BJ (cell line): ENCODE data around the gene RBM25. TPM values are rescaled to one million over a fixed set of nuclear protein-coding genes. Genes with fewer than 3 reads are reported as not detected.

ENCODE experiments used
- CTCF ChIA-PET: fragments of 350-600 bp; formaldehyde crosslinking; extraction: SDS; loops from one replicate; lab custom pipeline; 2021; ENCODE audit warnings: antibody characterized with exemption, inconsistent platforms; lab: Yijun Ruan, JAX
- POLR2A ChIA-PET: fragments of 300-600 bp; sonication (Branson Sonifier 250); formaldehyde crosslinking; extraction: SDS; loops from one replicate; lab custom pipeline; 2021; ENCODE audit warnings: antibody characterized with exemption; lab: Charles Lee
- DNase-seq: peaks from one replicate; pipeline ENCODE4 v3.0.0-alpha.2; 2011; ENCODE audit warnings: low read depth
- H3K27me3 ChIP-seq: 2 replicates; pipeline ENCODE4 v1.6.0; 2011; ENCODE audit warnings: low read length; ENCODE audit not compliant: control insufficient read depth, insufficient read depth
- H3K36me3 ChIP-seq: 2 replicates; pipeline ENCODE4 v1.5.1; 2011; ENCODE audit warnings: low read length; ENCODE audit not compliant: control insufficient read depth, insufficient read depth
- H3K4me3 ChIP-seq: 2 replicates; pipeline ENCODE4 v1.5.1; 2011; ENCODE audit warnings: low read depth, mild to moderate bottlenecking, control low read depth, low read length
- polyA plus RNA-seq: library from polyadenylated mRNA; depleted of rRNA; stranded (reverse); fragments of >200 nt; gene quantifications from 2 replicates; pipeline ENCODE4 v1.2.3, GENCODE V29; 2011
- TF ChIP-seq, protein P1 (sequence below): IDR thresholded peaks from 2 replicates; pipeline ENCODE4 v1.5.1; 2011; ENCODE audit warnings: low read depth, mild to moderate bottlenecking, control low read depth, inconsistent platforms, low read length, moderate library complexity; ENCODE audit not compliant: insufficient read depth

The RBM25 gene
- polyA plus RNA-seq, 1 experiment, result 21.9 TPM

DNA sequence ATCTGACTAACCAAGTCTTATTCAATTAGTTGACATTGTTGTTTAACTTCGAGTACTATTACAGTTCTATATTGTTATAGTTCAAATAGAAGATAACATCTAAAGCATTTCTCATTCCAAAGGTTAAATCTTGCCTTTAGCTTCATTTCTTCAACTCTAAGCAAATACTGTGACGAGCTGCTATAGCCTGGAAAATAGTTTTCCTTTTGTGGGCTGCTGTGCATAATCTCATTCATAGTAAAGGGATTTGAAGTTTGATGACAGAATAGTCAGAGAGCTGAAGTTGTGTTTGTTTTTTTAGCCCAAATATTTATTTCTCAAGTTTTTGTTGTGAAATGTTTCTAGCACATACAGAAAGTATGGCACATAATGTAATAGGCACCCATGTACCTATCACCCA is 91.4 kb downstream of the RBM25 start:
- no peak for DNase-seq
- Histone ChIP-seq H3K36me3 (peaks cover 4% of the 10 kb centered on the region; the same call in 1 of the 2 replicates), H3K27me3 (no peaks in the 10 kb centered on the region), H3K4me3 (no peak overlapping the region)
- ChIA-PET CTCF (no interaction called here), POLR2A (no interaction called here)
- TF ChIP-seq, protein P1, sequence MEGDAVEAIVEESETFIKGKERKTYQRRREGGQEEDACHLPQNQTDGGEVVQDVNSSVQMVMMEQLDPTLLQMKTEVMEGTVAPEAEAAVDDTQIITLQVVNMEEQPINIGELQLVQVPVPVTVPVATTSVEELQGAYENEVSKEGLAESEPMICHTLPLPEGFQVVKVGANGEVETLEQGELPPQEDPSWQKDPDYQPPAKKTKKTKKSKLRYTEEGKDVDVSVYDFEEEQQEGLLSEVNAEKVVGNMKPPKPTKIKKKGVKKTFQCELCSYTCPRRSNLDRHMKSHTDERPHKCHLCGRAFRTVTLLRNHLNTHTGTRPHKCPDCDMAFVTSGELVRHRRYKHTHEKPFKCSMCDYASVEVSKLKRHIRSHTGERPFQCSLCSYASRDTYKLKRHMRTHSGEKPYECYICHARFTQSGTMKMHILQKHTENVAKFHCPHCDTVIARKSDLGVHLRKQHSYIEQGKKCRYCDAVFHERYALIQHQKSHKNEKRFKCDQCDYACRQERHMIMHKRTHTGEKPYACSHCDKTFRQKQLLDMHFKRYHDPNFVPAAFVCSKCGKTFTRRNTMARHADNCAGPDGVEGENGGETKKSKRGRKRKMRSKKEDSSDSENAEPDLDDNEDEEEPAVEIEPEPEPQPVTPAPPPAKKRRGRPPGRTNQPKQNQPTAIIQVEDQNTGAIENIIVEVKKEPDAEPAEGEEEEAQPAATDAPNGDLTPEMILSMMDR, result no peak

- Histone ChIP-seq H3K27me3 (no peaks in the 10 kb centered on the region), H3K4me3 (no peak overlapping the region), H3K36me3 (peaks cover 3% of the 10 kb centered on the region; the same call in 1 of the 2 replicates)
- TF ChIP-seq, protein P1, result no peak
- CTCF ChIA-PET, result interaction anchor here (0.9 to 1.2 kb wide), 2 partner anchors 10 to 13 kb away, joined by 3 to 4 read pairs; no protein-coding TSS in a partner anchor
- no peak for DNase-seq
- POLR2A ChIA-PET, result no interaction called here
Observed at GRCh38 chr14:73153272-73153671, 94.9 kb downstream of the RBM25 start.

DNA sequence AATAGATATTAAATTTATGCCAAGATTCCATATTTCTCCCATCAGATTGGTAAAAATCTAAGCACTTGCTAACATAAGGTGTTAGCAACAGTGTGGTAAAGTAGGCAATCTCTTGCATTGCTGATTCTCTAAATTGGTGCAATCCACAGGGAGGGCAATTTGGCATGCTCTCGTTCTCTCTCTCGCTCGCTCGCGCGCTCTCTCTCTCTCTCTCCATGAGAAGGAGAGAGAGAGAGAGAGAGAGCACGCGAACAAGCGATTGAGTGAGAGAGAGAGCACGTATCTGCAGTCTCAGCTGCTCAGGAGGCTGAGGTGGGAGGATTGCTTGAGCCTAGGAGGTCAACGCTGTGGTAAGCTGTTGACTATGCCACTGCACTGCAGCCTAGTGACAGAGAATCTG is 103.9 kb downstream of the RBM25 start:
- ChIA-PET CTCF (interaction anchor here (1.7 kb wide), 1 partner anchor 10 kb away, joined by 4 read pairs; no protein-coding TSS in a partner anchor), POLR2A (no interaction called here)
- Histone ChIP-seq H3K36me3 (peaks cover 5% of the 10 kb centered on the region), H3K4me3 (no peak overlapping the region), H3K27me3 (no peaks in the 10 kb centered on the region)
- no peak for DNase-seq
- TF ChIP-seq, protein P1, result no peak

DNA sequence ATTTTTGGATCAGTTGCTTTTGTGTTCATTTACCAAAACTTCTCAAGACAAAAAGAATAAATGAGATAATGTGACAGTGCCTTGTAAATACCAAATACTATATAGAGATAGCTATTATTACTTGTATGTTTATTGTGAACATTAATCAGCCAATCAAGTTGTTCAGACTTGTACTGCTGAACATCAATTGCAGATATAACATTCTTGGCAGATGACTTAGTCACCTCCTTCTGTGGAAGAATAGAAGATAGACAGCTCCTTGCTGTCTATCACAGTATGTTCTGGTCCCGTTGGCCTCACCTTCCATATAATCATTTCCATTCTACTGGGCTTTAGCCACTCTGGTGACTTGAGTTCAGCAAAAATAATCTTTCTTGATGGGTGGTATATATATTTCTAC is 108.1 kb downstream of the RBM25 start:
- ChIA-PET CTCF (interaction anchor here (1.0 to 1.4 kb wide), 2 partner anchors 13 to 305 kb away, joined by 3 to 5 read pairs; no protein-coding TSS in a partner anchor), POLR2A (no interaction called here)
- no peak overlapping the region for H3K4me3 ChIP-seq
- H3K36me3 ChIP-seq, result peaks cover 17% of the 10 kb centered on the region
- H3K27me3 ChIP-seq, result no peaks in the 10 kb centered on the region
- DNase-seq, result no peak
- TF ChIP-seq, protein P1, result no peak

DNA sequence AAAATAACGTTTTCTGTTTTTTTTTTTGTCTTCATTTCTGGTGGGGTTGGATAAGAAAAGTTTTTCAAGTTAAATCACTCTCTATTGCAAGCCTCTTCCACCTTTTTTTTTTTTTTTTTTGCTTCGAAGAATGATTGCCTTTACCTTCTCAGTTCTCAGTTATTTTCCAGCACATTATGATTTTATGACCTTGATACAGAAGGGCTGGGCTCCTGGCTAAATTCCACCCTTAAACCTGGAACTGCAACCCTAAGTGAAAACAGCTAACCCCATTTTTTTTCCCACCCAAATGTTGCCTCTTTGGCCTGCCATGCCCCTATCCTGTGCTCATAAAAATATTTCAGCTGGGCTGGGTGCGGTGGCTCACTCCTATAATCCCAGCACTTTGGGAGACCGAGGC is 109.4 kb downstream of the RBM25 start:
- no peak overlapping the region for H3K4me3 ChIP-seq
- peaks cover 16% of the 10 kb centered on the region for H3K36me3 ChIP-seq
- ChIA-PET CTCF (interaction anchor here (1.4 to 2.2 kb wide), 2 partner anchors 304 kb away, joined by 5 to 8 read pairs; no protein-coding TSS in a partner anchor), POLR2A (no interaction called here)
- no peaks in the 10 kb centered on the region for H3K27me3 ChIP-seq
- no peak for DNase-seq
- TF ChIP-seq, protein P1, result no peak
